HG03469 (cell line): ENCODE results near the gene GGA3.
A peak's percentile ranks its signal among the peaks of the same experiment; 100 is the strongest.
"Not testable (repeated sequence)": the region's sequence is repeated elsewhere in the genome, so short reads cannot be mapped to it uniquely, and the experiment has no call there.

Source experiments
- ATAC-seq: cut with Tn5 transposase; IDR thresholded peaks from one replicate; pipeline ENCODE4 v1.9.1; 2021; ENCODE audit warnings: mild to moderate bottlenecking, moderate library complexity, moderate number of reproducible peaks; ENCODE audit not compliant: unreplicated experiment

The GGA3 gene

DNA sequence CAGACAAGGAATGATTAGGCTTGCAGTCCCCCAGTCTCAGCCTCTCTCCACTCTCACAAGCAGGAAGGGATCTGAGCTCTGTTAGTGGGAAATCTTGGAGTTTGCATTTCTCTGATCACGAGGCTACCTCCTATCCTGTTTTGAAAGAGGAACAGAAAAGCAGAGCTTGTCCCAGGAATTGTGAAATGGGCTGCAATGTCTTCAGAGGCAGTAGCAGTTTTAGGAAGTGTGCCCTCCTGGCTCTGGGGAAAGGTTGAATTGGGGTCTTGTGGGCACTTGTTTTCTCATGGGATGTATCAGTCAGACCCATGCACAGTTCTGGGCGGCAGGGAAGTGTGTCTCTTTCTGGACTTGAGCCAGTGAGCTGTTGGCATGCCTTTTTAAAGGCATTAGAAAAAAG, 33.1 kb downstream of the GGA3 start:
- ATAC-seq, result no peak

DNA sequence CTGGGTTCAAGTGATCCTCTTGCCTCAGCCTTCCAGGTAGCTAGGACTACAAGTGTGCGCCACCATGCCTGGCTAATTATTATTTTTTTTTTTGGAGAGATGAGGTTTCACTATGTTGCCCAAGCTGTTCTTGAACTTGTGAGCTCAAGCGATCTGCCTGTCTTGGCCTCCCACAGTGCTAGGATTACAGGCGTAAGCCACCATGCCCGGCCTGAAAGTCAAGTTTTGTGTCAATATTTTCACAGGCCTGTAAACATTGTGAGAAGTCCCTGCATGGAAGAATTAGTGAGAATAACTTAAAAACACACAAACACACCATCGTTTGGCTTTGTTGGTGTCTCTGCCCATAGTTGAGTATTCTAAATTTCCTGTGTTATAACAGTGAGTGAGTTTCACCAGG, 33.7 kb downstream of the GGA3 start:
- ATAC-seq, result no peak

GRCh38 chr17:75225016-75225415, 36.4 kb downstream of the GGA3 start:
- no peak for ATAC-seq

DNA sequence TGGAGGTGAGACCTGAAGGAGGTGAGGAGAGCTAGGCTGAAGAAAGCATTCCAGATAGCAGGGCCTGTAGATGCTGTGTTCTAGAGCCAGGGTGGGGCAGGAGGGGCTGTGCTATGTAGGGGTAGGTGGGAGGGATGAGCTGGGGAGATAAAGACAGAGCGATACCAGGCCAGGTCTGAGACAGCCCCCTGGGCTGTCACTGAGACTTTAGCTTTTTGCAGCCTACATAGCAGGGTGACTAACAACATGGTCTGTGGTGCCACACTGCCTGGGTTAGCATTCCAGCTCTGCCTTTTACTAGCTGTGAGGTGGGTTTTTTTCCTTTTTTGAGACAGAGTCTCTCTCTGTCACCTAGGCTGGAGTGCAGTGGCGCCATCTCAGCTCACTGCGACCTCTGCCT, 41.6 kb downstream of the GGA3 start:
- no peak for ATAC-seq

DNA sequence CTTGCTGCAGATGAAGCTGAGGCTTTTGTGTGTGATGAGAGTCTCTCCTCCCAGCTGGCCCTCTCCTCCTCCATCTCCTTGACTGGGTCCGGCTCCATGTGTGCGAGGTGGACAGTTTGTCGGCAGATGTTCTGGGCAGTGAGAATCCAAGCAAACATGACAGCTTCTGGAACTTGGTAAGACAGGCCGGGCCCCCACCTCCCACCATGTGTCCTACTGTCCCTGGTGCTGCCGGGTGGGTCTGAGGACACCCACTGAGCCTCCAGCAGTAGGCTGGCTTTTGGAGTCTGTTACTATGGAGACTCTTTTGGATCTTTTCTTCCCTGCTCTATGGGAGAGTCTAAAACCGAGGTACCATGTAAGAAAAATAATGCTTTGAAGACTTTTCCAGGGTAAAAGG, 43.3 kb downstream of the GGA3 start:
- ATAC-seq, result no peak

DNA sequence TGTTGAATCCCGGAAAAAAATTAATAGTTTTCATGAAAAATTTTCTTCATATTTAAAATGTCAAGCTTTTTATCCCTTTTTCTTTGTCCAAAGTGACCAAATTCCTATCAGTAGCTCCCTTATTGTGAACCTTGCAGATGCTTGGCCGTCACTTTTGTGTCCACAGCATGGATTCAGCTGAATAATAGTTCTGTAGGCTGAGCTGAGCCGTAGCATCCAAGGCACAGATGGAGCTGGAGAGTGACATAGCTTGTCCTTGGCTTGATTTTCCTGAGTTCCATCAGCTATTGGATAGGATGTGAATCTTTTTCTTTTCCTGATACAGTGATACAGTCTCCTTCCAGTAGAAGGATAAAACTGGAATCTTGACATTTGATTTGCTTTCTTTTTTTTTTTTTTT, 52.3 kb downstream of the GGA3 start:
- ATAC-seq, result no peak

DNA sequence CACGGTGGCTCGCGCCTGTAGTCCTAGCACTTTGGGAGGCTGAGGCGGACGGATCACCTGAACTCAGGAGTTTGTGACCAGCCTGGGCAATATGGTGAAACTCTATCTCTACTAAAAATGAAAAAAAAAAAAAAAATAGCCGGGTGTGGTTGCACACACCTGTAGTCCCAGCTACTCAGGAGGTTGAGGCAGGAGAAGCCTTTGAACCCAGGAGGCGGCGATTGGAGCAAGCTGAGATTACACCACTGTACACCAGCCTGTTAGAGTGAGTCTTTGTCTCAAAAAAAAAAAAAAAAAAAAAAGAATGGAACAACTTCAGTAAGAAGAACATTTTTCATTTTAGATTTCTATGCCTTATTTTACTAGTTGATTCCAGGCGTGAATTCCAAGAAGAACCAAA, 53.2 kb downstream of the GGA3 start:
- no peak for ATAC-seq

- no peak for ATAC-seq
Observed at GRCh38 chr17:75207760-75208159, 53.6 kb downstream of the GGA3 start.

GRCh38 chr17:75207050-75207407, 54.4 kb downstream of the GGA3 start:
- not testable (repeated sequence) for ATAC-seq

DNA sequence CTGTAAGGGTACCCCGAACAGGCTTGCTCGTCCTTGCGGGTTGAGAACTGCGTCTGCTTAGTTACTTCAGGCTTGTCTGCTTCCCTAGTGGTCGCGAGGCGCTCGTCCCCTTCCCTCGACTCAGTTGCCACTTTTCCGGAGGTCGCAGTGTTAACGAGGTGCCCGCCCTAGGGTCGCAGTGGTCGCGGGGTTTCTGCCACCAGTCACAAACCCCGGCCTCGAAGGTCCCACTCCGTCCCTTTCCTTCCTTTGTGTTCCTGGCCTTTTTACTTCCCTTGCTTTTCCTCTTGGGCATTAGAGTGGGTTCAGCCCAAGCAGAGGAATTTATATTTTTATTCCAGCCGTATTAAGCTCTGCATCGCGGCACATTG, 55.6 kb downstream of the GGA3 start:
- ATAC-seq, result no peak

DNA sequence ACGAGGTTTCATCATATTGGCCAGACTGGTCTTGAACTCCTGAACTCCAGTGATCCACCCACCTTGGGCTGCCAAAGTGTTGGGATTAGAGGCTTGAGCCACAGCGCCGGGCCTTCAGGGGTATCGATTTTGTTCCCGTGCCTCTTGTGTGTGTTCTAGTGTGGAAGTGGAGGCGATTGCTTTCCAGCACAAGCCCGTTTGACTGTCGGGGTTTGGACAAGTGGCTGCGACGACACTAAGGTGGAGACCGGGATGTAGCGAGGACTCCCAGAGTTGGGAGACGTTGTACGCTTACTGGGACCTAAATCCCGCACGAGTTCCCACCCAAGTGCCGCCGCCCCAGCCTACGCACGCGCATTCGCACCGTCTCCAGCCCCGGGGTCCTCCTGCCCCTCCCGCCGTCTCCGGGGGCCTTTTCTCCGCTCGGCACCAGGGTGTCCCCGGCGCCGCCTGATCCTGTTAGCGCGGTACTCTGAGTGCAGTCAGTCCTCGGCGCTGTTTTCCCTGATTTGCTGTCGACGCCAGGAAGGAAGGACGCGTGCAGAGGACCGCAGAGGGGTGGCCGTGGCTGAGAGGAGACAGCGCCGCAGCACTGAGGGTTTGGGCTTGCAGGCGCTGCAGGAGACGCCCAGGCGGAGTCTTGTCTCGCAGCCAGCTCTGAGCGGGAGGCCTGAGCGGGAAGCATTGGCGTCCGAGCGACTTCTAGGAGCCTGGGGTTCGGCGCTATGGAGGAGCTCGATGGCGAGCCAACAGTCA, 56.2 kb downstream of the GGA3 start, which contains the start of gene NUP85:
Gene NUP85, plus strand, starts transcription at position 643 of the 756 bp plus-strand sequence. Its CDS starts 83 bp downstream, at position 726.
- peak; percentile 49 for ATAC-seq

GRCh38 chr17:75199886-75200618, 61.4 kb downstream of the GGA3 start:
- ATAC-seq, result no peak

GRCh38 chr17:75194879-75195278, 66.5 kb downstream of the GGA3 start:
- no peak for ATAC-seq

- ATAC-seq, result no peak
Observed at GRCh38 chr17:75191584-75191983, 69.8 kb downstream of the GGA3 start.

DNA sequence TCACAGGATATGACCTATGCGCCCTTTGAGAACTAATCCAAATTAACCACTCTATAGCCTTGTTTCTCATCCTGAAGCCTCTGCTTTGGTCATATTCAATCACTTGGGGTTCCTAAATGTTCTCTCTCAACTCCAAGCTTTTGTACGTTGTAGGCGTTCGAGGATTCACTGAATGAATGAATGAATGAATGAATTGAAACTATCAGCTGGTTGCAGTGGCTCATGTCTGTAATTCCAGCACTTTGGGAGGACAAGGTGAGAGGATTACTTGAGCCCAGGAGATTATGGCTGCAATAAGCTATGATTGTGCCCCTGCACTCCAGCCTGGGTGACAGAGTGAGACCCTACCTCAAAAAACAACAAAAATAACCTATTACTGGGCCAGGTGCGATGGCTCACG, 72.8 kb downstream of the GGA3 start:
- ATAC-seq, result no peak
